ENCODE results near the gene BMP6. TPM values are rescaled to one million over a fixed set of nuclear protein-coding genes. Genes with fewer than 3 reads are reported as not detected.
"Not testable (repeated sequence)": the region's sequence is repeated elsewhere in the genome, so short reads cannot be mapped to it uniquely, and the experiment has no call there.

BMP6 gene
- total RNA-seq, 2 donors from 2014 or later = 0.45 to 16.8 TPM

DNA sequence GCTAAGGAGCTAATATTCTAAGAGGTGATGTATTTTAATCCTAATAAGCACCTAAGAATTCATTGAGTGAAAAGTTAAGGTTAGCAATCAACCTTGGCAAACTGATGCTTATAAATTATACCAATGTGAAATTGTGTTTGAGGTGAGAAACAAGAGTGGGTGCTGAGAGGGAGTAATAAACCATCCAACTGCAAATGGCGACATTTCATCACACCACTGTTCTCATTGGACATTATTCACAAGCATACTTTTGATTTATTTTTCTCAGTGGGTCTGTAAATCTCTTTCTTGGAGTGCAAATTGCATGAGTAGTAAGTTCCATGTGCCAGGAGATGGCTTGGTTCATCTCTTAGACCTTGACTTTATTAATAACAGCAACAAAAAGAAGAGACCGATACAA, 71.5 kb downstream of the BMP6 start:
- peaks cover 16% of the 10 kb centered on the region for H3K27me3 Mint-ChIP-seq
- no peaks in the 10 kb centered on the region for H3K36me3 Mint-ChIP-seq (ENCODE audit: low read depth)
- no peak overlapping the region for H3K27ac Mint-ChIP-seq
- no peak overlapping the region for H3K4me3 Mint-ChIP-seq
- ATAC-seq (no peak), DNase-seq (no peak)
- H3K9me3 ChIP-seq (ENCODE audit: control insufficient read depth, low read length, poor library complexity, severe bottlenecking) = no peaks in the 10 kb centered on the region
- no peaks in the 10 kb centered on the region for H3K4me1 Mint-ChIP-seq

DNA sequence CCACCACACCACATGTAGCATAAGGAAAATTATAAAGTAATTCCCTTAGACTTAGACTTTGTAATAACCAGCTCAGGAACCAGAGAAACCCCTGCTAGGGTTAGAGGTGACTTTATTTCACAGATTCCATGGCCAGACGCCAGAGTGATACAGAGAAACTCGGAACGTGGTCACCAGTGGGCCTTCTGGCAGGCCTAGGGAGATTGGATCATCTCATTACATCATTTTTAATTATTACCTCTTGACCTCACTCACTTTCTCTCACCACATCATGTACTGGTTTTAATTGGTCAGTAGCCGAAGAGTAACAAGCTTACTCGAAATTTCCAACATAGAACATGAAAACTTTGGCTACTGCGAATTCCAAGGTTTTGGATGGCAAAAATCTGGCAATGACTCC, 72.9 kb downstream of the BMP6 start:
- Mint-ChIP-seq H3K27ac (no peak overlapping the region), H3K4me1 (peaks cover 2% of the 10 kb centered on the region), H3K4me3 (no peak overlapping the region), H3K27me3 (peaks cover 12% of the 10 kb centered on the region), H3K36me3 (ENCODE audit: low read depth) (no peaks in the 10 kb centered on the region)
- H3K9me3 ChIP-seq (ENCODE audit: control insufficient read depth, low read length, poor library complexity, severe bottlenecking) = no peaks in the 10 kb centered on the region
- DNase-seq (no peak), ATAC-seq (no peak)

DNA sequence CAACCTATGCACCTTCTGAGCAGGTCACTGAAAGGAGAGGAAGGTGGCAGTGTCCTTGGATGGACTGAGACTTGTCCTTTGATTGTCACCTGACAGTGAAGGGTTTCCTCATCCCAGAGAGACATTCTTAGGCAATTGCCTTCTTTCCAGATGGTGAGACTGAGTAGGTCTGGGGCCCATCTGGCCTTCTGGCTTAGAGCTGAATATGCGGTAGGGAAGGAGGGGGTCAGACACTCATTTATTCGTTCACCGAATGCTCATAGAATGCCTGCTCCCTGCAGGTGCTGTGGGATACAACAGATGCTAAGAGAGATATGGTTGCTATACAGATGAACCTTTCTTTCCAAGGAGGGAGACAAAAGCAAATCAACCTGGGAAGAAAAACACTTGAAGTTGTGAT, 76.8 kb downstream of the BMP6 start:
- H3K27me3 Mint-ChIP-seq = peaks cover 23% of the 10 kb centered on the region
- peaks cover 2% of the 10 kb centered on the region for H3K4me1 Mint-ChIP-seq
- H3K9me3 ChIP-seq (ENCODE audit: control insufficient read depth, low read length, poor library complexity, severe bottlenecking) = no peaks in the 10 kb centered on the region
- DNase-seq = no peak
- no peak overlapping the region for H3K4me3 Mint-ChIP-seq
- H3K36me3 Mint-ChIP-seq (ENCODE audit: low read depth) = no peaks in the 10 kb centered on the region
- no peak for ATAC-seq
- H3K27ac Mint-ChIP-seq = no peak overlapping the region

DNA sequence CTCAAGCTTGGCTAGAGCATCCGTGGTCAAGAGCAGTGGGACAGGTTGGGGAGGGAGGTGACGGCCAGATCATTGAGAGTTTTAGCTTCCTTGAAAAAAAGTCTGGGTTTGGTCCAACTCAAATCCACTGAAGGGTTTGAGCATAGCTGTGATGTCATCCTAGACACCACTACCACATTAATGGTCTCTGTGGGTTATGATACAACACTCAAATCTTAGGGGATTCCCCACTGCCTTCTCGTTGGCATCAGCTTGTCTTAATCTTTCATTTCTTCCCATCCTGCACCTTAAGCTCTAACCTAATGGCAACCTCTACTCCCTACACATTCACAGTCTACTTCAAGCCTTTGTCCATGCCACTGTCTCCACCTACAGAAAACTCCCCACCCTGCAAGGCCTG, 77.3 kb downstream of the BMP6 start:
- Mint-ChIP-seq H3K4me3 (no peak overlapping the region), H3K36me3 (ENCODE audit: low read depth) (no peaks in the 10 kb centered on the region), H3K27me3 (peaks cover 24% of the 10 kb centered on the region), H3K4me1 (peaks cover 2% of the 10 kb centered on the region), H3K27ac (no peak overlapping the region)
- DNase-seq = no peak
- ATAC-seq = peak; percentile 30
- H3K9me3 ChIP-seq (ENCODE audit: control insufficient read depth, low read length, poor library complexity, severe bottlenecking) = no peaks in the 10 kb centered on the region

DNA sequence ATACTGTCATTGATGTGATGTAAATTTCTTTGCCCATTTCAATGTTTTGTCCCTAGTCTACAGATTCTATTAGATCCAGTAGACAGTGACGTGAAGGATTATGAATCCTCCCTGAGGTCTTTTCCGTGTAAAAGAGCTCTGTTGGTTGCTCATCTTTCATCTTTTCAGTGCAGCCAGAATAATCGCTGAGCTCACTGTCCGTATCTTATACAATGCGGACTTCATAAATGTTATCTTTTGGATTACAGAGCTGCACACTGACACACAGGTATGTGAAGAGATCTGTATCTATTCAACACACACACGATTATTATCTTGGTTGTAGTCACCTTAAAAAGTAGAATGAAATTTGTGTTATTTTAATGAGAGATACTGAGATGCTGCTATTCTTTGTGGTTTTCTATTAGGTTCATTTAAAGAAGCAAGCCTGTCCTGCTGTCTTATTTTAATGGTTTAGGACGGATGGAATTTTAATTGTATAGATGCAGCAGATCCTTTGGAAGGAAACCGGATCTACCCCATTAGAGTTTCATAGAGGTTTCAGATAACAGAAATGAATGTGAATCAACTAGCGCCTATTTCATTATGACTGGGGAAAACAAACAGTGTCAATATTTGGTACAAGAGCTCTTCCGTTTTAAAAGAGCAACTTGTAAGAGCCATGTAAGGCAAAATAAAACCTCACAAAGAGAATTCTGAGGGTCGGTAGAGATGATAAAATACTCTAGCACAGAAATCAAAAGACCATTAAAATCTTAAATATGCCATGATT, 79.4 kb downstream of the BMP6 start:
- ATAC-seq (no peak), DNase-seq (no peak)
- H3K27me3 Mint-ChIP-seq = peaks cover 33% of the 10 kb centered on the region
- H3K27ac Mint-ChIP-seq = no peak overlapping the region
- peaks cover 2% of the 10 kb centered on the region for H3K4me1 Mint-ChIP-seq
- H3K9me3 ChIP-seq (ENCODE audit: control insufficient read depth, low read length, poor library complexity, severe bottlenecking) = no peaks in the 10 kb centered on the region
- H3K36me3 Mint-ChIP-seq (ENCODE audit: low read depth) = no peaks in the 10 kb centered on the region
- no peak overlapping the region for H3K4me3 Mint-ChIP-seq

DNA sequence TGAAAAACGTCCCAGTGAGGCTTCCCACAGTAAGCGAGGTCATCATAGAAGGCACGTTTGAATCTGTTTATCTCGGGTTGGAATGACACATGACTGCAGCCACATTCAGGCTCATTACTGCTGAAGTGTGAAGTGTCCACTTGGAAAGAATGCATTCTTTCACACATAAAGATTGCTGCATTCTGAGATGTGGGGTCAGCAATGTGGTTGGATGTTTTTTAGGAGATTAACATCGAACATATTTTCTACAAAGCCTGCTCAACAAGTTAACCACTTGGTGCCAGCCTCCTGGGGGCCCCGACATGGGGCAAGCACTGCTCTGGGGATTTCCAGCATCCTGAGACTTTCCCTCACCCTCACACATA, 79.9 kb downstream of the BMP6 start:
- H3K4me1 Mint-ChIP-seq = peaks cover 2% of the 10 kb centered on the region
- no peak overlapping the region for H3K4me3 Mint-ChIP-seq
- H3K36me3 Mint-ChIP-seq (ENCODE audit: low read depth) = no peaks in the 10 kb centered on the region
- no peaks in the 10 kb centered on the region for H3K9me3 ChIP-seq (ENCODE audit: control insufficient read depth, low read length, poor library complexity, severe bottlenecking)
- ATAC-seq = no peak
- peaks cover 39% of the 10 kb centered on the region for H3K27me3 Mint-ChIP-seq
- H3K27ac Mint-ChIP-seq = no peak overlapping the region
- DNase-seq = no peak

DNA sequence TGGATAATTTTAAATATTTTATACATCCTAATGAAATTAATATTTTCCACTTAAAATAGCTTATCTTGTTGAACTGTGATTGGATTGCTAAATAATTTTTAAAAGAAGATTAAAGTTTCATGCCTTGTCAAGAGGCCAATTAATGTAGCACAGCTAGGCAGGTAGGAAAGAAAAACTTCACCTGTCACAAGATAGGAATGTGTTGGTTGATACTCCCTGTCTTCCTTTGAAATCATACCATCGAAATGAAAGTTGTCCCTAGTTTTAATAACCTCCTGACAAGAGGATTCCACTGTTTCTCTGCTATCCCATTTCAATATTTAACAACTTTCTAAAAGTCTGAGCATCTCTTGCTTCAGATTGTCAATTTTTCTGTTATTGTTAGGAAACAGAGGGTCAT, 80.8 kb downstream of the BMP6 start:
- no peak for ATAC-seq
- H3K4me1 Mint-ChIP-seq = peaks cover 2% of the 10 kb centered on the region
- no peak for DNase-seq
- H3K9me3 ChIP-seq (ENCODE audit: control insufficient read depth, low read length, poor library complexity, severe bottlenecking) = no peaks in the 10 kb centered on the region
- H3K4me3 Mint-ChIP-seq = no peak overlapping the region
- peaks cover 45% of the 10 kb centered on the region for H3K27me3 Mint-ChIP-seq
- no peaks in the 10 kb centered on the region for H3K36me3 Mint-ChIP-seq (ENCODE audit: low read depth)
- H3K27ac Mint-ChIP-seq = no peak overlapping the region

DNA sequence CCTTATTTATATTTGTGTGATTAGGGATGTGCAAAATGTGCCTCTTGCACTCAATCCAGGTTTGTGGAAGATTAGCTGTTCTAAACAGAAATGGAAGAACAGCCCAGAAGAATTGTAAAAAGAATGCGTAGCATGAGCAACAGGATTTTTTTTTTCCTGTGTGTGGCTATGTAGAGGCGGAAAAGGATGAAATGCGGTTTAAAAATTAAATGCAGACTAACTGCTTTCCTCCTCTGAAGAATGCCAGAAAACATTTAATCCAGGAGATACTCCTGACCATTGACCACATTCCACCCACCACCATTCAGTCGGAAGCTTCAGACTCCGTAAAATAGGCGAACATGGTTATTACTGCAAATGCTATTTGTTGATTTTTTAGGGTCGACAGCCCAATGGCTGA, 83.4 kb downstream of the BMP6 start:
- Mint-ChIP-seq H3K27ac (no peak overlapping the region), H3K36me3 (ENCODE audit: low read depth) (no peaks in the 10 kb centered on the region), H3K4me1 (no peaks in the 10 kb centered on the region), H3K27me3 (peaks cover 45% of the 10 kb centered on the region), H3K4me3 (no peak overlapping the region)
- no peaks in the 10 kb centered on the region for H3K9me3 ChIP-seq (ENCODE audit: control insufficient read depth, low read length, poor library complexity, severe bottlenecking)
- ATAC-seq (no peak), DNase-seq (no peak)

DNA sequence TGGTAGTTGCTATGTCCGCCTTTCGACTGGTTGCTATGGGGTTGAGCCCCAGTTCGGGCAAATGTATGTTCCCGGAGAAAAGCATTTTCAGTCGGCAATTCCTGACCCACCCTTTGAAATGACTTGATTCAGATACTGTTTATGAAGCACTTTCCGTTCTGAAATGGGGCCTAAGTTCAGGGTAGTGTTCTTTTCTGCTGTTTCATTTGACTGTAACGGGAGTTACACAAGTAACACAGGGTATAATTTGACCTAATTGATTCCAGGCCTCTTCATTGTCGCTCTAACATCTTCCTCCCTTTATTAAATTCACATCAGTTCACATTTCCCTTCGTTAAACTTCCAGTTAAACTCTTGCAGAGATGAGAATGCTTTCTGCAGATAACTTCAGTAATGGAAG, 85.5 kb downstream of the BMP6 start:
- no peaks in the 10 kb centered on the region for H3K9me3 ChIP-seq (ENCODE audit: control insufficient read depth, low read length, poor library complexity, severe bottlenecking)
- Mint-ChIP-seq H3K4me3 (no peak overlapping the region), H3K36me3 (ENCODE audit: low read depth) (no peaks in the 10 kb centered on the region), H3K27ac (no peak overlapping the region), H3K4me1 (no peaks in the 10 kb centered on the region), H3K27me3 (peaks cover 31% of the 10 kb centered on the region)
- ATAC-seq (no peak), DNase-seq (no peak)

DNA sequence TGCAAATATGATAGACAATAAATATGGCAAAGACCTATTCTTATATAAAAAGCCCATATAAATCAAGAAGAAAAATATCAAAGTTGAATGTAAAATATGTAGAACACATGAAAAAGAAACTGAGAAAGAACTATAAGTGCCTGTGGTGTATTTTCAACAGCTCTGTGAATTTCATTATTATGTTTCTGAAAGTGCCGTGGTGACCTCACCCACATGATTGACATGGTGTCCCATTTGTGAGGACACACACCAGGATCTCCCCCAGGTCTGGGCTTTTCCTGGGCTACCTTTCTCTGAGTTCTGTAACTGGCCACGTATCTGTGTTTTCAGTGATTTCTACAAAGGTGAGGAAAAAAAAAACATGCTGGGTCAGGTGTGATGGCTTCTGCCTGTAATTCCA, 86.7 kb downstream of the BMP6 start:
- Mint-ChIP-seq H3K27ac (no peak overlapping the region), H3K36me3 (ENCODE audit: low read depth) (no peaks in the 10 kb centered on the region), H3K27me3 (peaks cover 22% of the 10 kb centered on the region), H3K4me3 (no peak overlapping the region), H3K4me1 (no peaks in the 10 kb centered on the region)
- ATAC-seq (no peak), DNase-seq (no peak)
- H3K9me3 ChIP-seq (ENCODE audit: control insufficient read depth, low read length, poor library complexity, severe bottlenecking) = no peaks in the 10 kb centered on the region

DNA sequence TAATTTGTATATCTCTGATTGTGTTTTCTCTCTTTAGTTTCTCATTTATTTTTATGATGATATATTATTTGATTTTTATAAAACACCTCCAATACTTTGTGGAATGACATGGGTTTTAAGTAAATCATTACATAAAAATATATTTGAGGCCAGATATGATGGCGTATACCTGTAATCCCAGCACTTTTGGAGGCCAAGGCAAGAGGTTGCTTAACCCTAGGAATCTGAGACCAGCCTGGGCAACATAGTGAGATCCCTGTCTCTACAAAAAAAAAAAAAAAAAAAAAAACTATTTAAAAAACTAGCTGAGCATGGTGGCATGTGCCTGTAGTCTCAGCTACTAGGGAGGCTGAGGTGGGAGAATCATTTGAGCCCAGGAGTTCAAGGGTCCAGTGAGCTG, 87.3 kb downstream of the BMP6 start:
- ATAC-seq (no peak), DNase-seq (no peak)
- H3K27ac Mint-ChIP-seq = no peak overlapping the region
- H3K27me3 Mint-ChIP-seq = peaks cover 21% of the 10 kb centered on the region
- H3K4me1 Mint-ChIP-seq = no peaks in the 10 kb centered on the region
- no peaks in the 10 kb centered on the region for H3K36me3 Mint-ChIP-seq (ENCODE audit: low read depth)
- H3K9me3 ChIP-seq (ENCODE audit: control insufficient read depth, low read length, poor library complexity, severe bottlenecking) = no peaks in the 10 kb centered on the region
- no peak overlapping the region for H3K4me3 Mint-ChIP-seq

DNA sequence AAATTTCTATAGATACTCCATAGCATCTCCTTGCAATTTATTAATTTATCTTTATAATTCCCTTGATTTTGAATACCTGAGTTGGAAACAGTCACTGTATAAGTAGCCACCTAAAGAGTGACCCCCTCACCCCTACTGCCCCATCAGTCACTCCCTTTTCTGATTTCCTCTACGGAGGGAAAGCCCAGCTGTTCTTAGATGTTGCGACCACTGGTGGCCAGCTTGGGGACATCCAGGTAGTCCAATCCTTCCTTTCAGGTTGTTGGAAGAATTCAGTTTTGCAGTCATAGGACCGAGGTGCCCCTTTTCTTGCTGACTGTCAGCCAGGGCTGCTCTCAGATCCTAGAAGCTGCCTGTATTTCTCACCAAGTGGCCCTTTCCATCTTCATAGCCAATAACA, 87.8 kb downstream of the BMP6 start:
- H3K9me3 ChIP-seq (ENCODE audit: control insufficient read depth, low read length, poor library complexity, severe bottlenecking) = no peaks in the 10 kb centered on the region
- Mint-ChIP-seq H3K36me3 (ENCODE audit: low read depth) (no peaks in the 10 kb centered on the region), H3K27ac (no peak overlapping the region), H3K27me3 (peaks cover 25% of the 10 kb centered on the region), H3K4me1 (no peaks in the 10 kb centered on the region), H3K4me3 (no peak overlapping the region)
- ATAC-seq (no peak), DNase-seq (no peak)

DNA sequence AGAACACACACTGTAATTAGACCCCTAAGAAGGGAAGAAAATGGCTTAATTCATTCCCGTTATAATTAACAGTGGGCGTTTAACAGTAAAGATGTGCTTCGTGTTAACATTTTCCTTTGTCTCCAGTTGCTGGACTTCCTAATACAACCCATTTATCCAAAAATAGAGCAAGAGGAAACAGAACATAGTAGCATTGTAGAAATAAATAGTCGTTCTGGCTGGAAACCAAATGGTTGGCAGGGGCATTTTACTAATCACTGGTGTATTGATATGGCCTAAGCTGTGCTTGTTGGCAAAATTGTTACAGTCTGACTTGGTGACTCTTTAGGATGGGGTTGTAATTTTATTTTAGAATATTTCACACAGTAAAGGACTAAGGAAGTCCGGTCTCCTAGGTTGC, 89.8 kb downstream of the BMP6 start:
- Mint-ChIP-seq H3K27ac (no peak overlapping the region), H3K27me3 (peaks cover 17% of the 10 kb centered on the region)

DNA sequence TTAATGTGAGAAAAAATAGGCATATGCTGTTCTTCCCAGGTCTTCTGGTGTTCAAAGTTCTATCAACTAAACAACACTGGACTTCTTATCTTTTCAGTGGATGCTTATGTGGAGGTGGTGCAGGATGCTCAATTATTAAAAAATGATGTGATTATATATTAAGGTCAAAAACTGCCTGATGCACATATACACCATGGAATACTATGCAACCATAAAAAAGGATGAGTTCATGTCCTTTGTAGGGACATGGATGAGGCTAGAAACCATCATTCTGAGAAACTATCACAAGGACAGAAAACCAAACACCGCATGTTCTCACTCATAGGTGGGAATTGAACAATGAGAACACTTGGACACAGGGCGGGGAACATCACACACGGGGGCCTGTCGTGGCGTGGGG, 91.3 kb downstream of the BMP6 start:
- not testable (repeated sequence) for H3K9me3 ChIP-seq (ENCODE audit: control insufficient read depth, low read length, poor library complexity, severe bottlenecking); H3K4me1 Mint-ChIP-seq; H3K4me3 Mint-ChIP-seq; H3K36me3 Mint-ChIP-seq (ENCODE audit: low read depth); DNase-seq; ATAC-seq; H3K27ac Mint-ChIP-seq
- peaks cover 11% of the 10 kb centered on the region for H3K27me3 Mint-ChIP-seq

More for the DNA sequence above, 89.8 kb downstream of the BMP6 start:
- H3K9me3 ChIP-seq (ENCODE audit: control insufficient read depth, low read length, poor library complexity, severe bottlenecking) = no peaks in the 10 kb centered on the region
- Mint-ChIP-seq H3K4me1 (no peaks in the 10 kb centered on the region), H3K4me3 (no peak overlapping the region), H3K36me3 (ENCODE audit: low read depth) (no peaks in the 10 kb centered on the region)
- no peak for DNase-seq
- no peak for ATAC-seq
